HCT116 (cell line): ENCODE data around the gene SNX25.

Source experiments
- EGR1 ChIP-seq: IDR thresholded peaks from 2 replicates; pipeline ENCODE4 v1.6.1; 2012; ENCODE audit warnings: low read depth
- EZH2 ChIP-seq: fragments of 200-600 bp; sonication (generic); IDR thresholded peaks from 2 replicates; pipeline ENCODE4 v1.6.1; 2017; ENCODE audit warnings: antibody characterized with exemption, mixed run types
- MAX ChIP-seq: IDR thresholded peaks from 2 replicates; pipeline ENCODE4 v1.6.1; 2012
- POLR2A ChIP-seq: IDR thresholded peaks from 2 replicates; pipeline ENCODE4 v1.7.0; 2011; ENCODE audit warnings: borderline replicate concordance; ENCODE audit not compliant: insufficient read depth, insufficient read length; ENCODE audit errors: extremely low read depth
- SRF ChIP-seq: IDR thresholded peaks from 2 replicates; pipeline ENCODE4 v1.6.1; 2012; ENCODE audit warnings: low read depth
- TF ChIP-seq, protein P1 (sequence below), 3 experiments: fragments of 200-600 bp in 1 of 3; sonication (generic) in 1 of 3; IDR thresholded peaks in 2 of 3; conservative IDR thresholded peaks in 1 of 3; 2 replicates each; pipeline ENCODE4 v1.5.1; 2012 to 2017; ENCODE audit warnings: low read depth in 2 of 3, low read length in 2 of 3, antibody characterized with exemption in 1 of 3, borderline replicate concordance in 1 of 3, control low read depth in 1 of 3, mild to moderate bottlenecking in 1 of 3, mixed read lengths in 1 of 3, mixed run types in 1 of 3, moderate library complexity in 1 of 3; ENCODE audit not compliant: insufficient read depth in 1 of 3
- TF ChIP-seq, protein P2 (sequence below): IDR thresholded peaks from 2 replicates; pipeline ENCODE4 v1.6.1; 2011; ENCODE audit warnings: mild to moderate bottlenecking, low read length, moderate library complexity; ENCODE audit not compliant: insufficient replicate concordance; ENCODE audit errors: extremely low read depth

DNA sequence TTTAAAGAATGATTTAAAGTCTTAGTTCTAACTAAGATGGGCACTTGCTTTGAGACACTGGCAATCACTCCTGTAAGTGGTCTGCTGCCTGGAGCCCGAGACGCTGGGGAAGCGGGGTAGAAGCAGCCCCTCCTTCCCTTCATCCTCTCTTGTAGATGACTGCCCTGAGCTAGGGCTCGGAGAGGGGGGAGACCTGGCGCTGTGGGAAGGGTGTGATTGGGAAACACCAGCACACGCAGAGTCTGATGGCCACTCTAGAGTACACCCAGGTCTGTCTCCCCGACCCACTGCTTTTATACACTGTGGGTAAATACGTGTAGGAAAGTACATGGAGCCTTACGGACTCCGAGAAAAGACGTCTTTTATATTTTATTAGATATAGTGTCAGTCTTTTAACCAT is 162.3 kb downstream of the SNX25 start:
- TF ChIP-seq, protein P1, sequence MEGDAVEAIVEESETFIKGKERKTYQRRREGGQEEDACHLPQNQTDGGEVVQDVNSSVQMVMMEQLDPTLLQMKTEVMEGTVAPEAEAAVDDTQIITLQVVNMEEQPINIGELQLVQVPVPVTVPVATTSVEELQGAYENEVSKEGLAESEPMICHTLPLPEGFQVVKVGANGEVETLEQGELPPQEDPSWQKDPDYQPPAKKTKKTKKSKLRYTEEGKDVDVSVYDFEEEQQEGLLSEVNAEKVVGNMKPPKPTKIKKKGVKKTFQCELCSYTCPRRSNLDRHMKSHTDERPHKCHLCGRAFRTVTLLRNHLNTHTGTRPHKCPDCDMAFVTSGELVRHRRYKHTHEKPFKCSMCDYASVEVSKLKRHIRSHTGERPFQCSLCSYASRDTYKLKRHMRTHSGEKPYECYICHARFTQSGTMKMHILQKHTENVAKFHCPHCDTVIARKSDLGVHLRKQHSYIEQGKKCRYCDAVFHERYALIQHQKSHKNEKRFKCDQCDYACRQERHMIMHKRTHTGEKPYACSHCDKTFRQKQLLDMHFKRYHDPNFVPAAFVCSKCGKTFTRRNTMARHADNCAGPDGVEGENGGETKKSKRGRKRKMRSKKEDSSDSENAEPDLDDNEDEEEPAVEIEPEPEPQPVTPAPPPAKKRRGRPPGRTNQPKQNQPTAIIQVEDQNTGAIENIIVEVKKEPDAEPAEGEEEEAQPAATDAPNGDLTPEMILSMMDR (IDR thresholded peaks at IDR 0.05 in 2 of 3, conservative IDR thresholded peaks at IDR 0.05 in 1 of 3; ENCODE audit: borderline replicate concordance in 1 of 3, insufficient read depth in 1 of 3, low read depth in 2 of 3, low read length in 2 of 3), result no peak
- TF ChIP-seq EGR1 (no peak), MAX (no peak), EZH2 (no peak), POLR2A (no peak), SRF (no peak)
- TF ChIP-seq, protein P2, sequence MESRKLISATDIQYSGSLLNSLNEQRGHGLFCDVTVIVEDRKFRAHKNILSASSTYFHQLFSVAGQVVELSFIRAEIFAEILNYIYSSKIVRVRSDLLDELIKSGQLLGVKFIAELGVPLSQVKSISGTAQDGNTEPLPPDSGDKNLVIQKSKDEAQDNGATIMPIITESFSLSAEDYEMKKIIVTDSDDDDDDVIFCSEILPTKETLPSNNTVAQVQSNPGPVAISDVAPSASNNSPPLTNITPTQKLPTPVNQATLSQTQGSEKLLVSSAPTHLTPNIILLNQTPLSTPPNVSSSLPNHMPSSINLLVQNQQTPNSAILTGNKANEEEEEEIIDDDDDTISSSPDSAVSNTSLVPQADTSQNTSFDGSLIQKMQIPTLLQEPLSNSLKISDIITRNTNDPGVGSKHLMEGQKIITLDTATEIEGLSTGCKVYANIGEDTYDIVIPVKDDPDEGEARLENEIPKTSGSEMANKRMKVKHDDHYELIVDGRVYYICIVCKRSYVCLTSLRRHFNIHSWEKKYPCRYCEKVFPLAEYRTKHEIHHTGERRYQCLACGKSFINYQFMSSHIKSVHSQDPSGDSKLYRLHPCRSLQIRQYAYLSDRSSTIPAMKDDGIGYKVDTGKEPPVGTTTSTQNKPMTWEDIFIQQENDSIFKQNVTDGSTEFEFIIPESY, result no peak
